HCT116 (cell line): ENCODE data around the gene ACY1. TPM values are rescaled to one million over a fixed set of nuclear protein-coding genes. Genes with fewer than 3 reads are reported as not detected.

Experiments used
- ATAC-seq: fragments of 200-7000 bp; cut with Tn5 transposase; 2 replicates; pipeline ENCODE4 v1.9.1; 2020; ENCODE audit warnings: mild to moderate bottlenecking, moderate library complexity
- BruUV-seq: library from RNA; stranded (reverse); fragments of 400-500 nt; replicated peaks from 2 replicates; lab custom pipeline; 2021; lab: Mats Ljungman, UMichigan
- CTCF ChIA-PET: fragments of 300-600 bp; sonication (Branson Sonifier 250); formaldehyde crosslinking; loops from one replicate; lab custom pipeline; 2021; ENCODE audit warnings: antibody characterized with exemption; lab: Charles Lee
- POLR2A ChIA-PET: fragments of 300-600, 350-600 bp; sonication (Branson Sonifier 250); formaldehyde crosslinking; loops from one replicate; lab custom pipeline; 2021; ENCODE audit warnings: antibody characterized with exemption; lab: Charles Lee
- RAD21 ChIA-PET, 2 experiments: fragments of 300-600 bp; sonication (Branson Sonifier 250); formaldehyde crosslinking; loops; one replicate each; lab custom pipeline; 2023; ENCODE audit warnings: low total read pairs in 2 of 2; ENCODE audit not compliant: uncharacterized antibody in 2 of 2, unreplicated experiment in 2 of 2, low non-redundant PET in 1 of 2; lab: Charles Lee
- DNase-seq: peaks from one replicate; pipeline ENCODE4 v3.0.0-alpha.2; 2010; ENCODE audit warnings: low read depth, low spot score
- H2AFZ ChIP-seq: fragments of 200-600 bp; shearing (Covaris generic), sonication (generic); 2 replicates; pipeline ENCODE4 v1.6.1; 2017; ENCODE audit warnings: low read depth, mixed run types, mixed read lengths, antibody characterized with exemption, low read length; ENCODE audit not compliant: poor library complexity, severe bottlenecking
- H3K27ac ChIP-seq: 2 replicates; pipeline ENCODE4 v1.5.1; 2012; ENCODE audit warnings: low read depth, low read length
- H3K27me3 ChIP-seq: fragments of 200-600 bp; sonication (generic); 2 replicates; pipeline ENCODE4 v1.6.1; 2016; ENCODE audit warnings: mixed run types, low read length, mixed read lengths; ENCODE audit not compliant: insufficient read depth
- H3K36me3 ChIP-seq, 2 experiments: fragments of 200-500 bp in 1 of 2; fragments of 200-600 bp in 1 of 2; sonication (Bioruptor generic) in 1 of 2; sonication (generic) in 1 of 2; 2 replicates each; pipeline versions ENCODE4 v1.5.1 to v1.6.1; 2014 to 2016; ENCODE audit warnings: low read length in 2 of 2, inconsistent platforms in 1 of 2, mixed read lengths in 1 of 2, mixed run types in 1 of 2; ENCODE audit not compliant: insufficient read depth in 2 of 2, control insufficient read depth in 1 of 2
- H3K4me1 ChIP-seq, 2 experiments: fragments of 200-600 bp in 1 of 2; sonication (generic) in 1 of 2; 2 replicates each; pipeline versions ENCODE4 v1.5.1 to v1.6.1; 2012 to 2017; ENCODE audit warnings: low read length in 2 of 2, inconsistent platforms in 1 of 2, mild to moderate bottlenecking in 1 of 2, mixed read lengths in 1 of 2, mixed run types in 1 of 2, moderate library complexity in 1 of 2; ENCODE audit not compliant: insufficient read depth in 2 of 2, control insufficient read depth in 1 of 2
- H3K4me2 ChIP-seq: fragments of 200-600 bp; sonication (generic); 2 replicates; pipeline ENCODE4 v1.6.1; 2017; ENCODE audit warnings: mixed run types, low read length, mixed read lengths
- H3K4me3 ChIP-seq, 2 experiments: fragments of 200-600 bp in 1 of 2; sonication (generic) in 1 of 2; replicated peaks in 1 of 2; 2 replicates each; pipeline ENCODE4 v1.5.1; 2011 to 2016; ENCODE audit warnings: low read length in 2 of 2, control low read depth in 1 of 2, low read depth in 1 of 2, mild to moderate bottlenecking in 1 of 2, mixed read lengths in 1 of 2, mixed run types in 1 of 2
- H3K79me2 ChIP-seq: fragments of 200-600 bp; sonication (generic); 2 replicates; pipeline ENCODE4 v1.6.1; 2017; ENCODE audit warnings: mild to moderate bottlenecking, mixed run types, low read length, moderate library complexity, mixed read lengths; ENCODE audit not compliant: insufficient read depth
- H3K9ac ChIP-seq: fragments of 200-600 bp; sonication (generic); 2 replicates; pipeline ENCODE4 v1.6.1; 2016; ENCODE audit warnings: low read length, mixed read lengths
- H3K9me2 ChIP-seq: fragments of 200-600 bp; sonication (generic), shearing (Covaris generic); 2 replicates; pipeline ENCODE4 v1.6.1; 2017; ENCODE audit warnings: mixed run types, mild to moderate bottlenecking, moderate library complexity; ENCODE audit not compliant: insufficient read depth
- H3K9me3 ChIP-seq, 2 experiments: fragments of 200-500 bp in 1 of 2; fragments of 200-600 bp in 1 of 2; sonication (Bioruptor generic) in 1 of 2; sonication (generic) in 1 of 2; 2 replicates each; pipeline ENCODE4 v1.6.1; 2014 to 2017; ENCODE audit warnings: low read length in 2 of 2, mixed read lengths in 2 of 2, inconsistent platforms in 1 of 2, low read depth in 1 of 2, mild to moderate bottlenecking in 1 of 2, mixed run types in 1 of 2, moderate library complexity in 1 of 2; ENCODE audit not compliant: control insufficient read depth in 1 of 2, insufficient read depth in 1 of 2
- H4K20me1 ChIP-seq: fragments of 200-600 bp; sonication (generic), shearing (Covaris generic); 2 replicates; pipeline ENCODE4 v1.6.1; 2017; ENCODE audit warnings: mixed run types, mild to moderate bottlenecking, moderate library complexity; ENCODE audit not compliant: insufficient read depth
- CEBPB ChIP-seq: IDR thresholded peaks from 2 replicates; pipeline ENCODE4 v1.6.1; 2012; ENCODE audit warnings: low read depth
- EGR1 ChIP-seq: IDR thresholded peaks from 2 replicates; pipeline ENCODE4 v1.6.1; 2012; ENCODE audit warnings: low read depth
- ELF1 ChIP-seq: IDR thresholded peaks from 2 replicates; pipeline ENCODE4 v1.6.1; 2012; ENCODE audit warnings: low read depth, borderline replicate concordance
- EZH2phosphoT487 ChIP-seq: fragments of 200-600 bp; IDR thresholded peaks from 2 replicates; pipeline ENCODE4 v1.6.1; 2018; ENCODE audit warnings: antibody characterized with exemption, borderline replicate concordance
- FOSL1 ChIP-seq: IDR thresholded peaks from 2 replicates; pipeline ENCODE4 v1.6.1; 2012; ENCODE audit warnings: low read depth
- JUND ChIP-seq: IDR thresholded peaks from 2 replicates; pipeline ENCODE4 v1.6.1; 2012
- POLR2A ChIP-seq: IDR thresholded peaks from 2 replicates; pipeline ENCODE4 v1.7.0; 2011; ENCODE audit warnings: borderline replicate concordance; ENCODE audit not compliant: insufficient read depth, insufficient read length; ENCODE audit errors: extremely low read depth
- POLR2AphosphoS5 ChIP-seq: IDR thresholded peaks from 2 replicates; pipeline ENCODE4 v1.6.1; 2011; ENCODE audit warnings: mild to moderate bottlenecking, low read depth, low read length, moderate library complexity
- SRF ChIP-seq: IDR thresholded peaks from 2 replicates; pipeline ENCODE4 v1.6.1; 2012; ENCODE audit warnings: low read depth
- YY1 ChIP-seq: IDR thresholded peaks from 2 replicates; pipeline ENCODE4 v1.6.1; 2011; ENCODE audit warnings: low read length, low read depth, moderate library complexity, mild to moderate bottlenecking; ENCODE audit not compliant: insufficient replicate concordance; ENCODE audit errors: extremely low read depth
- ZFX ChIP-seq: fragments of 450-650 bp; IDR thresholded peaks from 2 replicates; pipeline ENCODE4 v1.6.1; 2017
- ZNF274 ChIP-seq: fragments of 200-500 bp; sonication (Bioruptor generic); IDR thresholded peaks from 2 replicates; pipeline ENCODE4 v1.6.1; 2014; ENCODE audit warnings: mild to moderate bottlenecking, low read depth, low read length, inconsistent platforms
- intact Hi-C: fragments of 100-400 bp; cut with micrococcal nuclease; formaldehyde crosslinking; loops from 2 replicates; pipeline ENCODE4 v1.10.0; 2022
- total RNA-seq: library from RNA; stranded (reverse); gene quantifications from one replicate; pipeline ENCODE4 v1.2.1, GENCODE V29; 2021; ENCODE audit not compliant: unreplicated experiment
- TF ChIP-seq, protein P1 (sequence below): IDR thresholded peaks from 2 replicates; pipeline ENCODE4 v1.6.1; 2012
- TF ChIP-seq, protein P2 (sequence below): IDR thresholded peaks from 2 replicates; pipeline ENCODE4 v1.6.1; 2012; ENCODE audit warnings: low read depth
- TF ChIP-seq, protein P3 (sequence below): IDR thresholded peaks from 2 replicates; pipeline ENCODE4 v1.6.1; 2012
- TF ChIP-seq, protein P4 (sequence below), 3 experiments: fragments of 200-600 bp in 1 of 3; sonication (generic) in 1 of 3; IDR thresholded peaks in 2 of 3; conservative IDR thresholded peaks in 1 of 3; 2 replicates each; pipeline ENCODE4 v1.5.1; 2012 to 2017; ENCODE audit warnings: low read depth in 2 of 3, low read length in 2 of 3, antibody characterized with exemption in 1 of 3, borderline replicate concordance in 1 of 3, control low read depth in 1 of 3, mild to moderate bottlenecking in 1 of 3, mixed read lengths in 1 of 3, mixed run types in 1 of 3, moderate library complexity in 1 of 3; ENCODE audit not compliant: insufficient read depth in 1 of 3

The ACY1 gene
- total RNA-seq, 1 experiment from 2014 or later: 73.2 TPM

DNA sequence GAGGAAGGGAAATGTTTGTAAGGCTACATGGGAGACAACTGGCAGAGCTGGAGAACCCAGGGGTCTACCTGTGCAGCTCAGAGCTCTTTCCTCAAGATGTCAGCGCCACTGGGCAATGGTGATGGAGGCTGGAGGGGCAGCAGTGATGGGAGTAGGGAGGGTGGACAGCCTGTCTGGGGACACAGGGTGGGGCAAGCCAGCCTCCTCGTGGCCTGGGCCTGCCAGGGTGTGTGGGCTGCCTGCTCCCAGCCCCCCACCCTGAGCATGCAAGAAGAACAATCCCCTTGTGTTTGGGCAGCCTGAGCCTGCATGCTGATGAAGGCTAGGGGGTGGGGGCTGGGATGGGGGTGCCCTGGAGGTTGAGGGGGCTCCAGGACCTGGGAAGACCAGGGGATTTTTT, 17.3 kb upstream of the ACY1 start (continued):
- no peak for TF ChIP-seq POLR2A
- no peak for TF ChIP-seq SRF
- no peak for TF ChIP-seq ZNF274
- TF ChIP-seq EZH2phosphoT487: no peak
- TF ChIP-seq ELF1: no peak
- no peak for TF ChIP-seq CEBPB
- no peak for TF ChIP-seq POLR2AphosphoS5
- TF ChIP-seq YY1: no peak

DNA sequence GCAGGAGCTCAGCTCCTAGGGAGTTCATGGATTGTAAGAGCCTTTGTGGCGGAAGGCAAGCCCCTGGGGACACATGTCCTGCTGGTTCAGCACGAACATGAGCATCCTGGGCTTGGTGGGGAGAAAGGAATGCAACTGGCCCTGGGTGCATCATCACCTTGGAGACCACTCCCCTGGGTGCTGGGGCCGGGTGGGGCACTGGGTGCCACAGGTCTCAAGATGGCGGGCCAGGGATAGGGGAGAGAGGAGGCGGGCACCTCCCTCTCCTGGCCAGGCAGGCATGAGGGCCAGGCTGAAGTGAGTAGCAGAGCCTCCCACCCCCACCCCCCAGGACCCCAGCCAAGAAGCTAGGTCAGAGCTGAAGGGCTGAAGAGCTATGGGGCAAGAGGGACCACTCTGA, 16.8 kb upstream of the ACY1 start:
- Histone ChIP-seq H3K36me3 (peaks cover 3 to 15% of the 10 kb centered on the region in 2 experiments; a peak in 2 of 4 replicates), H3K9ac (peak overlapping the region; percentile 74), H3K4me1 (peaks cover 23 to 49% of the 10 kb centered on the region in 2 experiments), H3K79me2 (peaks cover 23% of the 10 kb centered on the region), H3K9me3 (no peaks in the 10 kb centered on the region), H3K27me3 (no peaks in the 10 kb centered on the region), H3K9me2 (no peaks in the 10 kb centered on the region), H2AFZ (no peak overlapping the region), H3K4me3 (peak overlapping the region; percentile 61 to 67), H3K4me2 (peak overlapping the region; percentile 90), H4K20me1 (0 out of 2 replicates have a peak, but pooled peaks cover 4% of the 10 kb centered on the region), H3K27ac (peak overlapping the region; percentile 81)
- ATAC-seq (no peak; the same call in 1 of the 2 replicates), DNase-seq (no peak)
- RAD21 ChIA-PET: no interaction called here
- no TSS peak for BruUV-seq
- TF ChIP-seq, protein P1, sequence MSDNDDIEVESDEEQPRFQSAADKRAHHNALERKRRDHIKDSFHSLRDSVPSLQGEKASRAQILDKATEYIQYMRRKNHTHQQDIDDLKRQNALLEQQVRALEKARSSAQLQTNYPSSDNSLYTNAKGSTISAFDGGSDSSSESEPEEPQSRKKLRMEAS: no peak
- no peak for TF ChIP-seq EGR1
- no peak for TF ChIP-seq ZNF274
- TF ChIP-seq, protein P2, sequence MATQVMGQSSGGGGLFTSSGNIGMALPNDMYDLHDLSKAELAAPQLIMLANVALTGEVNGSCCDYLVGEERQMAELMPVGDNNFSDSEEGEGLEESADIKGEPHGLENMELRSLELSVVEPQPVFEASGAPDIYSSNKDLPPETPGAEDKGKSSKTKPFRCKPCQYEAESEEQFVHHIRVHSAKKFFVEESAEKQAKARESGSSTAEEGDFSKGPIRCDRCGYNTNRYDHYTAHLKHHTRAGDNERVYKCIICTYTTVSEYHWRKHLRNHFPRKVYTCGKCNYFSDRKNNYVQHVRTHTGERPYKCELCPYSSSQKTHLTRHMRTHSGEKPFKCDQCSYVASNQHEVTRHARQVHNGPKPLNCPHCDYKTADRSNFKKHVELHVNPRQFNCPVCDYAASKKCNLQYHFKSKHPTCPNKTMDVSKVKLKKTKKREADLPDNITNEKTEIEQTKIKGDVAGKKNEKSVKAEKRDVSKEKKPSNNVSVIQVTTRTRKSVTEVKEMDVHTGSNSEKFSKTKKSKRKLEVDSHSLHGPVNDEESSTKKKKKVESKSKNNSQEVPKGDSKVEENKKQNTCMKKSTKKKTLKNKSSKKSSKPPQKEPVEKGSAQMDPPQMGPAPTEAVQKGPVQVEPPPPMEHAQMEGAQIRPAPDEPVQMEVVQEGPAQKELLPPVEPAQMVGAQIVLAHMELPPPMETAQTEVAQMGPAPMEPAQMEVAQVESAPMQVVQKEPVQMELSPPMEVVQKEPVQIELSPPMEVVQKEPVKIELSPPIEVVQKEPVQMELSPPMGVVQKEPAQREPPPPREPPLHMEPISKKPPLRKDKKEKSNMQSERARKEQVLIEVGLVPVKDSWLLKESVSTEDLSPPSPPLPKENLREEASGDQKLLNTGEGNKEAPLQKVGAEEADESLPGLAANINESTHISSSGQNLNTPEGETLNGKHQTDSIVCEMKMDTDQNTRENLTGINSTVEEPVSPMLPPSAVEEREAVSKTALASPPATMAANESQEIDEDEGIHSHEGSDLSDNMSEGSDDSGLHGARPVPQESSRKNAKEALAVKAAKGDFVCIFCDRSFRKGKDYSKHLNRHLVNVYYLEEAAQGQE: no peak
- no peak for TF ChIP-seq SRF
- TF ChIP-seq, protein P3, sequence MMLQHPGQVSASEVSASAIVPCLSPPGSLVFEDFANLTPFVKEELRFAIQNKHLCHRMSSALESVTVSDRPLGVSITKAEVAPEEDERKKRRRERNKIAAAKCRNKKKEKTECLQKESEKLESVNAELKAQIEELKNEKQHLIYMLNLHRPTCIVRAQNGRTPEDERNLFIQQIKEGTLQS: no peak
- TF ChIP-seq YY1: no peak
- TF ChIP-seq FOSL1: no peak
- no peak for TF ChIP-seq ZFX
- TF ChIP-seq JUND: no peak
- TF ChIP-seq ELF1: no peak
- TF ChIP-seq, protein P4, sequence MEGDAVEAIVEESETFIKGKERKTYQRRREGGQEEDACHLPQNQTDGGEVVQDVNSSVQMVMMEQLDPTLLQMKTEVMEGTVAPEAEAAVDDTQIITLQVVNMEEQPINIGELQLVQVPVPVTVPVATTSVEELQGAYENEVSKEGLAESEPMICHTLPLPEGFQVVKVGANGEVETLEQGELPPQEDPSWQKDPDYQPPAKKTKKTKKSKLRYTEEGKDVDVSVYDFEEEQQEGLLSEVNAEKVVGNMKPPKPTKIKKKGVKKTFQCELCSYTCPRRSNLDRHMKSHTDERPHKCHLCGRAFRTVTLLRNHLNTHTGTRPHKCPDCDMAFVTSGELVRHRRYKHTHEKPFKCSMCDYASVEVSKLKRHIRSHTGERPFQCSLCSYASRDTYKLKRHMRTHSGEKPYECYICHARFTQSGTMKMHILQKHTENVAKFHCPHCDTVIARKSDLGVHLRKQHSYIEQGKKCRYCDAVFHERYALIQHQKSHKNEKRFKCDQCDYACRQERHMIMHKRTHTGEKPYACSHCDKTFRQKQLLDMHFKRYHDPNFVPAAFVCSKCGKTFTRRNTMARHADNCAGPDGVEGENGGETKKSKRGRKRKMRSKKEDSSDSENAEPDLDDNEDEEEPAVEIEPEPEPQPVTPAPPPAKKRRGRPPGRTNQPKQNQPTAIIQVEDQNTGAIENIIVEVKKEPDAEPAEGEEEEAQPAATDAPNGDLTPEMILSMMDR (IDR thresholded peaks at IDR 0.05 in 2 of 3, conservative IDR thresholded peaks at IDR 0.05 in 1 of 3; ENCODE audit: borderline replicate concordance in 1 of 3, insufficient read depth in 1 of 3, low read depth in 2 of 3, low read length in 2 of 3): no peak
- TF ChIP-seq POLR2A: no peak
- POLR2A ChIA-PET: no interaction called here
- CTCF ChIA-PET: interaction anchor here (0.6 to 1.7 kb wide), 4 partner anchors 8 to 25 kb away, joined by 4 to 6 read pairs (median 4); partner anchors contain the start of genes ABHD14A, ABHD14B, PARP3 and RRP9
- intact Hi-C loops: no loop called here
